PC-3 (cell line): ENCODE measurements around the gene IRX2. TPM values are rescaled to one million over a fixed set of nuclear protein-coding genes. Genes with fewer than 3 reads are reported as not detected.

Experiments
- ATAC-seq: fragments of 200-7000 bp; cut with Tn5 transposase; 2 replicates; pipeline ENCODE4 v1.9.1; 2020; ENCODE audit warnings: mild to moderate bottlenecking, moderate library complexity
- BruUV-seq: library from RNA; stranded (reverse); fragments of 400-500 nt; replicated peaks from 2 replicates; lab custom pipeline; 2021; lab: Mats Ljungman, UMichigan
- CTCF ChIA-PET: fragments of 300-600 bp; sonication (Branson Sonifier 250); formaldehyde crosslinking; loops from one replicate; lab custom pipeline; 2022; ENCODE audit warnings: antibody characterized with exemption; lab: Charles Lee
- POLR2A ChIA-PET: fragments of 300-600 bp; sonication (Branson Sonifier 250); formaldehyde crosslinking; loops from one replicate; lab custom pipeline; 2022; ENCODE audit warnings: antibody characterized with exemption; ENCODE audit not compliant: unreplicated experiment; lab: Charles Lee
- DNase-seq: peaks from one replicate; pipeline ENCODE4 v3.0.0-alpha.2; 2015
- H2AFZ ChIP-seq: fragments of 300-600 bp; sonication (generic); 2 replicates; pipeline ENCODE4 v1.6.0; 2016; ENCODE audit warnings: antibody characterized with exemption, low read length
- H3F3A ChIP-seq: fragments of 300-600 bp; sonication (generic); one replicate; pipeline ENCODE4 v1.6.0; 2017; ENCODE audit warnings: antibody characterized with exemption, low read length, control low read depth, mild to moderate bottlenecking; ENCODE audit not compliant: unreplicated experiment
- H3K27ac ChIP-seq: fragments of 300-600 bp; sonication (generic); 2 replicates; pipeline ENCODE4 v1.5.1; 2016; ENCODE audit warnings: mild to moderate bottlenecking, low read length
- H3K27me3 ChIP-seq: fragments of 300-600 bp; sonication (generic); 2 replicates; pipeline ENCODE4 v1.6.1; 2016; ENCODE audit warnings: low read length, mixed read lengths
- H3K36me3 ChIP-seq: fragments of 300-600 bp; sonication (generic); 2 replicates; pipeline ENCODE4 v1.6.1; 2016; ENCODE audit warnings: low read depth, mixed run types, low read length, mixed read lengths
- H3K4me1 ChIP-seq: fragments of 300-600 bp; sonication (generic); 2 replicates; pipeline ENCODE4 v1.5.1; 2016; ENCODE audit warnings: low read length; ENCODE audit not compliant: insufficient read depth
- H3K4me2 ChIP-seq: fragments of 300-600 bp; sonication (generic); 2 replicates; pipeline ENCODE4 v1.6.0; 2016; ENCODE audit warnings: low read length
- H3K4me3 ChIP-seq: fragments of 300-600 bp; sonication (generic); 2 replicates; pipeline ENCODE4 v1.5.1; 2016; ENCODE audit warnings: mild to moderate bottlenecking, low read length, mixed read lengths
- H3K79me2 ChIP-seq: fragments of 300-600 bp; sonication (generic); 2 replicates; pipeline ENCODE4 v1.6.1; 2017; ENCODE audit warnings: low read length, mixed read lengths
- H3K9ac ChIP-seq: fragments of 300-600 bp; sonication (generic); 2 replicates; pipeline ENCODE4 v1.6.0; 2016; ENCODE audit warnings: mild to moderate bottlenecking, low read length
- H3K9me2 ChIP-seq: fragments of 300-600 bp; sonication (generic); replicated peaks from 2 replicates; pipeline ENCODE4 v1.6.1; 2016; ENCODE audit warnings: mixed run types, low read length, mixed read lengths
- H3K9me3 ChIP-seq: fragments of 300-600 bp; sonication (generic); 2 replicates; pipeline ENCODE4 v1.6.1; 2016; ENCODE audit warnings: low read length, mixed read lengths
- H4K20me1 ChIP-seq: fragments of 300-600 bp; sonication (generic); 2 replicates; pipeline ENCODE4 v1.6.1; 2016; ENCODE audit warnings: low read length, mixed read lengths
- EZH2 ChIP-seq: fragments of 300-600 bp; sonication (generic); IDR thresholded peaks from one replicate; pipeline ENCODE4 v1.6.1; 2017; ENCODE audit warnings: antibody characterized with exemption, mild to moderate bottlenecking, low read length; ENCODE audit not compliant: unreplicated experiment
- EZH2phosphoT487 ChIP-seq: fragments of 300-600 bp; sonication (generic); IDR thresholded peaks from 2 replicates; pipeline ENCODE4 v1.6.1; 2018; ENCODE audit warnings: mild to moderate bottlenecking, antibody characterized with exemption, low read length, borderline replicate concordance
- intact Hi-C: fragments of 100-400 bp; cut with micrococcal nuclease; formaldehyde crosslinking; loops from 2 replicates; pipeline ENCODE4 v1.9.0; 2023
- total RNA-seq: library from RNA; depleted of rRNA; stranded (reverse); fragments of >200 nt; gene quantifications from 2 replicates; pipeline ENCODE4 v1.2.3, GENCODE V29; 2014
- TF ChIP-seq, protein P1 (sequence below): fragments of 300-600 bp; sonication (generic); conservative IDR thresholded peaks from 2 replicates; pipeline ENCODE4 v1.5.1; 2017; ENCODE audit warnings: antibody characterized with exemption, low read depth, mild to moderate bottlenecking, low read length

Gene IRX2
- total RNA-seq, 1 experiment from 2014 or later = 10.4 TPM

DNA sequence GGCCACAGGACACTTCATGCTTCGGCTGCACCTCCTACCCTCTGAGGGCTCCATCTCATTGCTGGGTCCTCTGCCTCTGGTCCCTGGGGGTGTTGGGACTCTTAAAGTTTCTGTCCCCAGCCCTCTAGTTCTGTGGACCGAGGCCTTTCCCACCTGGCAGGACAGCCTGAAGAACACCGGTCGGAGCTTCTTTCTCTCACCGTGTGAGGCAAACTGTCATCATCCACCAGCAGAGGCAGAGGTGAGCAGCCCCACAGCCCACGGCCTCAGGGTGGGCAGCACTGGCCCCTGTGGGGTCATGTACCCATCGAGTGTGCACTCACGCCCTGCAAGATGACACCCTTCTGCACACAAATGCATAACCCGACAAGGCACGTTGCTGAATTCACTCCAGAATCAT lies 49.9 kb downstream of the IRX2 start:
- TF ChIP-seq EZH2 (no peak), EZH2phosphoT487 (no peak)
- TF ChIP-seq, protein P1, sequence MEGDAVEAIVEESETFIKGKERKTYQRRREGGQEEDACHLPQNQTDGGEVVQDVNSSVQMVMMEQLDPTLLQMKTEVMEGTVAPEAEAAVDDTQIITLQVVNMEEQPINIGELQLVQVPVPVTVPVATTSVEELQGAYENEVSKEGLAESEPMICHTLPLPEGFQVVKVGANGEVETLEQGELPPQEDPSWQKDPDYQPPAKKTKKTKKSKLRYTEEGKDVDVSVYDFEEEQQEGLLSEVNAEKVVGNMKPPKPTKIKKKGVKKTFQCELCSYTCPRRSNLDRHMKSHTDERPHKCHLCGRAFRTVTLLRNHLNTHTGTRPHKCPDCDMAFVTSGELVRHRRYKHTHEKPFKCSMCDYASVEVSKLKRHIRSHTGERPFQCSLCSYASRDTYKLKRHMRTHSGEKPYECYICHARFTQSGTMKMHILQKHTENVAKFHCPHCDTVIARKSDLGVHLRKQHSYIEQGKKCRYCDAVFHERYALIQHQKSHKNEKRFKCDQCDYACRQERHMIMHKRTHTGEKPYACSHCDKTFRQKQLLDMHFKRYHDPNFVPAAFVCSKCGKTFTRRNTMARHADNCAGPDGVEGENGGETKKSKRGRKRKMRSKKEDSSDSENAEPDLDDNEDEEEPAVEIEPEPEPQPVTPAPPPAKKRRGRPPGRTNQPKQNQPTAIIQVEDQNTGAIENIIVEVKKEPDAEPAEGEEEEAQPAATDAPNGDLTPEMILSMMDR = no peak
- Histone ChIP-seq H3K27me3 (peaks cover 67% of the 10 kb centered on the region), H4K20me1 (no peaks in the 10 kb centered on the region), H3K4me3 (no peak overlapping the region), H3F3A (no peaks in the 10 kb centered on the region), H3K9me2 (no peaks in the 10 kb centered on the region), H3K27ac (no peak overlapping the region), H3K79me2 (no peaks in the 10 kb centered on the region), H3K4me2 (no peak overlapping the region), H3K9ac (no peak overlapping the region), H3K9me3 (no peaks in the 10 kb centered on the region), H2AFZ (no peak overlapping the region), H3K36me3 (no peaks in the 10 kb centered on the region), H3K4me1 (no peaks in the 10 kb centered on the region)
- no peak for ATAC-seq
- ChIA-PET CTCF (no interaction called here), POLR2A (no interaction called here)
- BruUV-seq = no TSS peak
- DNase-seq = no peak
- intact Hi-C loops = no loop called here

- intact Hi-C loops = no loop called here
- Histone ChIP-seq H3K79me2 (no peaks in the 10 kb centered on the region), H3K9me3 (no peaks in the 10 kb centered on the region), H3K4me1 (0 out of 2 replicates have a peak, but pooled peaks cover under 1% of the 10 kb centered on the region), H2AFZ (no peak overlapping the region), H3K27me3 (peaks cover 60% of the 10 kb centered on the region), H4K20me1 (no peaks in the 10 kb centered on the region), H3K4me2 (no peak overlapping the region), H3K36me3 (no peaks in the 10 kb centered on the region), H3K4me3 (no peak overlapping the region), H3K27ac (no peak overlapping the region), H3K9ac (no peak overlapping the region), H3K9me2 (no peaks in the 10 kb centered on the region), H3F3A (no peaks in the 10 kb centered on the region)
- BruUV-seq = no TSS peak
- DNase-seq (no peak), ATAC-seq (no peak)
- TF ChIP-seq EZH2phosphoT487 (no peak), EZH2 (no peak)
- TF ChIP-seq, protein P1 = no peak
- CTCF ChIA-PET = no interaction called here
- POLR2A ChIA-PET = no interaction called here
Observed at GRCh38 chr5:2700876-2701275, 50.6 kb downstream of the IRX2 start.

GRCh38 chr5:2699686-2700085 lies 51.8 kb downstream of the IRX2 start:
- Histone ChIP-seq H3K9ac (no peak overlapping the region), H4K20me1 (no peaks in the 10 kb centered on the region), H3K36me3 (no peaks in the 10 kb centered on the region), H2AFZ (no peak overlapping the region), H3K9me3 (no peaks in the 10 kb centered on the region), H3K9me2 (no peaks in the 10 kb centered on the region), H3K79me2 (no peaks in the 10 kb centered on the region), H3K27ac (no peak overlapping the region), H3K4me3 (no peak overlapping the region), H3F3A (no peaks in the 10 kb centered on the region), H3K27me3 (peaks cover 48% of the 10 kb centered on the region), H3K4me2 (no peak overlapping the region), H3K4me1 (0 out of 2 replicates have a peak, but pooled peaks cover 4% of the 10 kb centered on the region)
- CTCF ChIA-PET = no interaction called here
- POLR2A ChIA-PET = no interaction called here
- no TSS peak for BruUV-seq
- intact Hi-C loops = no loop called here
- ATAC-seq (no peak), DNase-seq (no peak)
- no peak for TF ChIP-seq EZH2
- TF ChIP-seq EZH2phosphoT487 = no peak
- TF ChIP-seq, protein P1 = no peak
